Parathyroid adenoma (tissue), 2 donors: ENCODE data around the gene KRT40.

Experiments used
- H2AFZ ChIP-seq: fragments of 300-600 bp; sonication (generic); one replicate; pipeline ENCODE4 v1.7.0; 2017; ENCODE audit warnings: antibody characterized with exemption, mild to moderate bottlenecking
- H3K27ac ChIP-seq: fragments of 300-600 bp; sonication (generic); one replicate; pipeline ENCODE4 v1.7.0; 2017
- H3K27me3 ChIP-seq: fragments of 300-600 bp; sonication (generic); one replicate; pipeline ENCODE4 v1.7.0; 2017; ENCODE audit warnings: low read length; ENCODE audit not compliant: control insufficient read depth, insufficient read depth
- H3K36me3 ChIP-seq: fragments of 300-600 bp; sonication (generic); one replicate; pipeline ENCODE4 v1.7.0; 2017; ENCODE audit warnings: low read length; ENCODE audit not compliant: control insufficient read depth, insufficient read depth
- H3K4me1 ChIP-seq: fragments of 300-600 bp; sonication (generic); one replicate; pipeline ENCODE4 v1.7.0; 2017; ENCODE audit warnings: control low read depth
- H3K4me2 ChIP-seq: fragments of 300-600 bp; sonication (generic); one replicate; pipeline ENCODE4 v1.7.0; 2017; ENCODE audit warnings: low read length
- H3K4me3 ChIP-seq: fragments of 300-600 bp; sonication (generic); one replicate; pipeline ENCODE4 v1.7.0; 2017; ENCODE audit warnings: low read depth, low read length
- H3K79me2 ChIP-seq: fragments of 300-600 bp; sonication (generic); one replicate; pipeline ENCODE4 v1.7.0; 2017; ENCODE audit warnings: control low read depth
- H3K9ac ChIP-seq: fragments of 300-600 bp; sonication (generic); one replicate; pipeline ENCODE4 v1.7.0; 2017; ENCODE audit warnings: mild to moderate bottlenecking
- H3K9me3 ChIP-seq: fragments of 300-600 bp; sonication (generic); one replicate; pipeline ENCODE4 v1.7.0; 2017; ENCODE audit warnings: low read length; ENCODE audit not compliant: control insufficient read depth
- TF ChIP-seq, protein P1 (sequence below): fragments of 300-600 bp; sonication (generic); IDR thresholded peaks from one replicate; pipeline ENCODE4 v1.7.0; 2017; ENCODE audit warnings: antibody characterized with exemption, mild to moderate bottlenecking
- donor health status: primary hyperparathyroidism.

KRT40 gene

DNA sequence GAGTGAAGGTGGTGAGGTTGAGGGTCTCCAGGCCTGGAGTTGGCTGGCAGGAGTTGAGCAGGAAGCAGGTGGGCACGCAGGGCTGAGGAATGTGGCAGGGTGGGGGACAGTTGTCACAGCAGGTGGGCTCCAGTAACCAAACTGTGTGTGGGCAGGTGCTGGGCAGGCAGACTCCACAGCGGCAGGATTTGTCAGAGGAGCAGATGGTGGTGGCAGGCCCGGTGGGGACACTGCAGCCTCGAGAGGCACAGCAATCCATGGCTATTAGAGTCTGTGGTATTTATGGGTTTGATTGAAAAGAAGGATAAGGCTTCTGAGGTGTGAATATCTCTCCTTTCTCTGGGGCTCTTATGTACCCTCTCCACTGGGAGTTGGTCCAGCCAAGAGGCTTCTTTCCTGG, 9.7 kb upstream of the KRT40 start, which contains the start of gene KRTAP3-3:
Gene KRTAP3-3 (minus strand): TSS at position 326 of the 400 bp plus-strand sequence. CDS start 67 bp downstream, at position 259.
- H3K9me3 ChIP-seq = no peaks in the 10 kb centered on the region
- no peaks in the 10 kb centered on the region for H3K4me1 ChIP-seq
- no peak within 1 kb of the TSS for H3K9ac ChIP-seq
- no peaks in the 10 kb centered on the region for H3K27me3 ChIP-seq
- no peaks in the 10 kb centered on the region for H3K36me3 ChIP-seq
- no peak within 1 kb of the TSS for H3K4me3 ChIP-seq
- H3K79me2 ChIP-seq = no peaks in the 10 kb centered on the region
- TF ChIP-seq, protein P1, sequence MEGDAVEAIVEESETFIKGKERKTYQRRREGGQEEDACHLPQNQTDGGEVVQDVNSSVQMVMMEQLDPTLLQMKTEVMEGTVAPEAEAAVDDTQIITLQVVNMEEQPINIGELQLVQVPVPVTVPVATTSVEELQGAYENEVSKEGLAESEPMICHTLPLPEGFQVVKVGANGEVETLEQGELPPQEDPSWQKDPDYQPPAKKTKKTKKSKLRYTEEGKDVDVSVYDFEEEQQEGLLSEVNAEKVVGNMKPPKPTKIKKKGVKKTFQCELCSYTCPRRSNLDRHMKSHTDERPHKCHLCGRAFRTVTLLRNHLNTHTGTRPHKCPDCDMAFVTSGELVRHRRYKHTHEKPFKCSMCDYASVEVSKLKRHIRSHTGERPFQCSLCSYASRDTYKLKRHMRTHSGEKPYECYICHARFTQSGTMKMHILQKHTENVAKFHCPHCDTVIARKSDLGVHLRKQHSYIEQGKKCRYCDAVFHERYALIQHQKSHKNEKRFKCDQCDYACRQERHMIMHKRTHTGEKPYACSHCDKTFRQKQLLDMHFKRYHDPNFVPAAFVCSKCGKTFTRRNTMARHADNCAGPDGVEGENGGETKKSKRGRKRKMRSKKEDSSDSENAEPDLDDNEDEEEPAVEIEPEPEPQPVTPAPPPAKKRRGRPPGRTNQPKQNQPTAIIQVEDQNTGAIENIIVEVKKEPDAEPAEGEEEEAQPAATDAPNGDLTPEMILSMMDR = no peak
- no peak within 1 kb of the TSS for H3K4me2 ChIP-seq
- no peak within 1 kb of the TSS for H2AFZ ChIP-seq
- no peak within 1 kb of the TSS for H3K27ac ChIP-seq

DNA sequence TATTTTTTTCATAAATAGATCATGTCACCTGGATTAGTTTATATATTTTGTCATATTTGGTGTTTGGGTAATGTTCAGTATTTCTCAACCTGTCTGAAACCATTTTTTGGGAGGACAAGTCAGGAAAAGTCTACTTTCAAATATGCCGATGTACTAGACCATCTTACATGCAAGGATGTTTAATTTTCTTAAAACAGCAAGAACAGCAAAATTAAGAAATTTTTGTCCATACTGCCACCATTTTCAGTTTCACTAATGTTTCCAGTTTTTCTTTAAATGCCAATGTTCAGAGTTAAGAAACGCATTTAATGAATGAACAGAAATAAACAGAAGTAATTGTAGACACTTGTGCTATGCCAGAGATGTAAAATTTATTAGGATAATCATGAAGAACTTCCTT, 9.0 kb upstream of the KRT40 start:
- TF ChIP-seq, protein P1 = no peak
- Histone ChIP-seq H3K36me3 (no peaks in the 10 kb centered on the region), H3K79me2 (no peaks in the 10 kb centered on the region), H3K4me2 (no peak overlapping the region), H3K4me1 (no peaks in the 10 kb centered on the region), H3K9me3 (no peaks in the 10 kb centered on the region), H3K4me3 (no peak overlapping the region), H2AFZ (no peak overlapping the region), H3K27ac (no peak overlapping the region), H3K27me3 (no peaks in the 10 kb centered on the region), H3K9ac (no peak overlapping the region)

DNA sequence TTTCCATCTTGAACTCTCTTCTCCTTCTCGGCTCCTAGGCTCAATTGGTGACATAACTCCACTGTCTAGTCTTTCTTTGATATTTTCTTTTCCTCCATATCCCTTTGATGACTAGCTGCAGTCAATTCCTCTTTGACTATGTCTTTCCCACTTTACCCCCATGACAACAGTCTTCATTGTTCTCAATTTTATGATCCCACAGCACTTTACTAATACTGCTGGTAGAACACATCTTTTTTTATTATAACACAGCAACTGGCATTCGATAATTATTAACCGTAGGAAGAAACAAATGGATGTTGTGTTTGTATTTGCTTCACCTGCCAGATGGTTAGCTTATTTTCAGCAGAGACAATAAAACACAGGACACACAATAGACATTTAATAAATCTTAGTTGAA, 8.5 kb upstream of the KRT40 start:
- H3K9ac ChIP-seq = no peak overlapping the region
- H3K27me3 ChIP-seq = no peaks in the 10 kb centered on the region
- H3K4me1 ChIP-seq = no peaks in the 10 kb centered on the region
- H2AFZ ChIP-seq = no peak overlapping the region
- no peaks in the 10 kb centered on the region for H3K36me3 ChIP-seq
- no peaks in the 10 kb centered on the region for H3K79me2 ChIP-seq
- no peak overlapping the region for H3K27ac ChIP-seq
- no peak overlapping the region for H3K4me2 ChIP-seq
- no peaks in the 10 kb centered on the region for H3K9me3 ChIP-seq
- H3K4me3 ChIP-seq = no peak overlapping the region
- TF ChIP-seq, protein P1 = no peak

DNA sequence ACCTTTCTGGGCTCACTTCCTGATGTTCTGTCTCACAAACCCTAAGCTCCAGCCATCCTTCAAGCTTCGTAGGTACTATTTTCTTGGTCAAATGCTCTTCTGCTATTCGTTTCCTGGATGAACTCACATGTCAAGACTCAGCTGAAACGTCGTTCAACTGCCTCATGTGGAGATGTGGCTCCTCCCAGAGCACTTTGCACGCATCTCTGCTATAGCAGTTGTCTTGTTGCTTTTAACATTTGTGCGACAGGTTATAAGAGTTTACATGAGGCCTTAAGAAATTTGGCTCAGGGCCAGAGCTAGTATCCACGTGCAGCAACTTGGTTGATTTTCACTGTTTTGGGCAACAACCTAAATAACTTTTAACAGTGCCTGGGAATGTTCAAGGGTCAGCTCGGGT, 2.8 kb upstream of the KRT40 start:
- Histone ChIP-seq H3K4me1 (no peaks in the 10 kb centered on the region), H3K36me3 (no peaks in the 10 kb centered on the region), H3K4me2 (no peak overlapping the region), H3K27me3 (no peaks in the 10 kb centered on the region), H3K9ac (no peak overlapping the region), H3K27ac (no peak overlapping the region), H3K9me3 (no peaks in the 10 kb centered on the region), H2AFZ (no peak overlapping the region), H3K4me3 (no peak overlapping the region), H3K79me2 (no peaks in the 10 kb centered on the region)
- TF ChIP-seq, protein P1 = no peak

DNA sequence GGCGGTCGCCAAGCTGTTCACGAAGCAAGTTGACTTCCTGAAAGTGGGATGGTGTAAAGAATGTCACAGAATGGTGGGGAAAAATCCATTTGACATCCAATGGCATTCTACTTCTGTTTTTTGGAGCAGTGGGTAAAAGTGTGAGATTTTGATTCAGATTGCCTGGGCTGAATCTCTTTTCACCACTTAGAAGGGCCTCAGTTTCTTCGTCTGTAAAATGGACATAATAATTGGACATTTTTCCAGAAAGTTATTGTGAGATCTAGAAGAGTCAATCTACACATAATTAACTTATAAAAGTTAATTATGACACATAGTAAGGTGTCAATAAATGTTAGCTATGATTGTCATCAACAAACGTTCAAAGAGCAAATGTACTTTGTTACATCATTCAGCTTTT, 3.0 kb downstream of the KRT40 start:
- Histone ChIP-seq H3K27me3 (peaks cover 2% of the 10 kb centered on the region), H3K4me1 (no peaks in the 10 kb centered on the region), H3K27ac (no peak overlapping the region), H3K79me2 (no peaks in the 10 kb centered on the region), H3K4me3 (no peak overlapping the region), H3K4me2 (no peak overlapping the region), H3K9ac (no peak overlapping the region), H3K9me3 (no peaks in the 10 kb centered on the region), H2AFZ (peak overlapping the region; percentile 59), H3K36me3 (no peaks in the 10 kb centered on the region)
- TF ChIP-seq, protein P1 = no peak
